Neuronal stem cell (in vitro differentiated cells): Measurements from ENCODE around the gene WNT3.

ENCODE experiments used
- DNase-seq: peaks from one replicate; pipeline ENCODE4 v3.0.0-alpha.2; 2013; ENCODE audit warnings: low spot score
- H2AFZ ChIP-seq: one replicate; pipeline ENCODE4 v1.6.1; 2013; ENCODE audit warnings: mild to moderate bottlenecking, low read length, inconsistent platforms
- H2AK5ac ChIP-seq: 2 replicates; pipeline ENCODE4 v1.6.1; 2013; ENCODE audit warnings: low read depth, mild to moderate bottlenecking, inconsistent platforms, low read length, moderate library complexity, mixed read lengths
- H2BK120ac ChIP-seq: 2 replicates; pipeline ENCODE4 v1.6.1; 2013; ENCODE audit warnings: low read depth, mild to moderate bottlenecking, inconsistent platforms, low read length, moderate library complexity, mixed read lengths
- H2BK12ac ChIP-seq: one replicate; pipeline ENCODE4 v1.6.1; 2013; ENCODE audit warnings: low read length, inconsistent platforms
- H2BK15ac ChIP-seq: 2 replicates; pipeline ENCODE4 v1.6.1; 2013; ENCODE audit warnings: mild to moderate bottlenecking, low read length, inconsistent platforms, mixed read lengths
- H2BK5ac ChIP-seq: one replicate; pipeline ENCODE4 v1.6.1; 2013; ENCODE audit warnings: inconsistent platforms, mild to moderate bottlenecking, low read length, moderate library complexity
- H3K14ac ChIP-seq: one replicate; pipeline ENCODE4 v1.6.1; 2013; ENCODE audit warnings: low read length, inconsistent platforms
- H3K18ac ChIP-seq: 2 replicates; pipeline ENCODE4 v1.6.1; 2013; ENCODE audit warnings: low read length, inconsistent platforms
- H3K23ac ChIP-seq: 2 replicates; pipeline ENCODE4 v1.6.1; 2013; ENCODE audit warnings: low read depth, mild to moderate bottlenecking, mixed read lengths, low read length, inconsistent platforms; ENCODE audit not compliant: poor library complexity
- H3K27ac ChIP-seq: replicated peaks from 3 replicates; pipeline ENCODE4 v1.5.1; 2013; ENCODE audit warnings: low read length, inconsistent platforms
- H3K27me3 ChIP-seq, 3 experiments: 2 replicates each; pipeline ENCODE4 v1.6.1; 2013; ENCODE audit warnings: low read length in 3 of 3, mild to moderate bottlenecking in 2 of 3, inconsistent platforms in 1 of 3, low read depth in 1 of 3, mixed read lengths in 1 of 3, moderate library complexity in 1 of 3; ENCODE audit not compliant: control insufficient read depth in 3 of 3, insufficient read depth in 3 of 3
- H3K36me3 ChIP-seq, 2 donors: replicated peaks in 1 of 2; 2 replicates each; pipeline ENCODE4 v1.6.1; 2013; ENCODE audit warnings: low read length in 2 of 2; ENCODE audit not compliant: control insufficient read depth in 2 of 2, insufficient read depth in 2 of 2
- H3K4ac ChIP-seq: 2 replicates; pipeline ENCODE4 v1.6.1; 2013; ENCODE audit warnings: inconsistent platforms, mild to moderate bottlenecking, low read length, moderate library complexity
- H3K4me1 ChIP-seq, 2 donors: 1 replicate in 1 of 2; 2 replicates in 1 of 2; pipeline ENCODE4 v1.6.1; 2013; ENCODE audit warnings: low read length in 2 of 2, low read depth in 1 of 2; ENCODE audit not compliant: control insufficient read depth in 2 of 2, insufficient read depth in 1 of 2
- H3K4me2 ChIP-seq: one replicate; pipeline ENCODE4 v1.6.1; 2013; ENCODE audit warnings: mild to moderate bottlenecking, low read length, inconsistent platforms; ENCODE audit not compliant: insufficient read depth, poor library complexity, severe bottlenecking
- H3K4me3 ChIP-seq, 2 donors: 2 replicates each; pipeline ENCODE4 v1.5.1; 2013; ENCODE audit warnings: low read length in 2 of 2, mild to moderate bottlenecking in 2 of 2, inconsistent platforms in 1 of 2, moderate library complexity in 1 of 2
- H3K79me1 ChIP-seq: one replicate; pipeline ENCODE4 v1.6.1; 2013; ENCODE audit warnings: low read depth, mild to moderate bottlenecking, inconsistent platforms, low read length, moderate library complexity
- H3K9ac ChIP-seq: one replicate; pipeline ENCODE4 v1.6.1; 2013; ENCODE audit warnings: mild to moderate bottlenecking, low read depth, low read length, inconsistent platforms; ENCODE audit not compliant: poor library complexity
- H3K9me3 ChIP-seq, 2 donors: replicated peaks in 1 of 2; 2 replicates each; pipeline versions ENCODE3 to v1.6.1; 2013; ENCODE audit warnings: low read length in 2 of 2, mild to moderate bottlenecking in 2 of 2, inconsistent platforms in 1 of 2, low read depth in 1 of 2, mixed read lengths in 1 of 2, moderate library complexity in 1 of 2; ENCODE audit not compliant: control insufficient read depth in 2 of 2, insufficient read depth in 1 of 2
- H4K8ac ChIP-seq: one replicate; pipeline ENCODE4 v1.6.1; 2013; ENCODE audit warnings: low read depth, mild to moderate bottlenecking, inconsistent platforms, low read length, moderate library complexity
- H4K91ac ChIP-seq: one replicate; pipeline ENCODE4 v1.6.1; 2013; ENCODE audit warnings: low read length, low read depth, mild to moderate bottlenecking, inconsistent platforms; ENCODE audit not compliant: poor library complexity
- WGBS, 2 donors: extraction: QIAGEN DNeasy Blood & Tissue Kit; methylation state at CpG; one replicate each; pipeline ENCODE4 v1.1.7; 2013; ENCODE audit warnings: missing lambda C conversion rate in 2 of 2, mixed read lengths in 1 of 2; ENCODE audit not compliant: insufficient read length in 2 of 2, insufficient replicate concordance in 1 of 2; ENCODE audit errors: extremely low coverage in 2 of 2; 5-methylcytosine and 5-hydroxymethylcytosine counted together

The WNT3 gene

DNA sequence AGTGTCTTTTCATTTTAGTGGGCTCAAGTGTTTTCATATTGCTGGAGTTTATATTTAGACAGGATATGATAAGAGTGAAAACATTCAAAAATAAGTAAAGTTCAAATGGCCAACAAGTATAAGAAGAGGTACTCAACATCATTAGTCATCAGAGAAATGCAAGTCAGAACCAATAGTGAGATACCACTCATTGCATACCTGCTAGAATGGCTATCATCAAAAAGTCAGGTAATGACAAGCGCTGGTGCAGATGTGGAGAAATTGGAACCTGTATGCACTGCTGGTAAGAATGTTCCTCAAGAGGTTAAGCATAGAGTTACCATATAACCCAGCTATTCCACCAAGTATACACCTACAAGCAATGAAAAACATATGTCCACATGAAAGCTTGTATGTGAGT lies 87.8 kb downstream of the WNT3 start:
- no peak for DNase-seq
- Histone ChIP-seq H2BK5ac (no peak overlapping the region), H3K4me3 (no peak overlapping the region), H3K27me3 (no peaks in the 10 kb centered on the region), H3K14ac (no peak overlapping the region), H4K8ac (no peak overlapping the region), H3K4ac (no peak overlapping the region), H3K18ac (no peak overlapping the region), H3K79me1 (no peaks in the 10 kb centered on the region), H2BK15ac (no peak overlapping the region), H4K91ac (no peak overlapping the region), H3K4me2 (no peak overlapping the region), H2BK12ac (no peak overlapping the region), H2AK5ac (no peak overlapping the region), H3K4me1 (peaks cover 9 to 67% of the 10 kb centered on the region in 2 donors), H3K23ac (no peak overlapping the region), H3K9me3 (no peaks in the 10 kb centered on the region), H2AFZ (no peak overlapping the region), H3K36me3 (peaks cover 0 to 10% of the 10 kb centered on the region in 2 donors), H3K27ac (no peak overlapping the region), H2BK120ac (no peak overlapping the region), H3K9ac (no peak overlapping the region)
- WGBS, 2 donors = no CpG with 5 or more reads among the region's 1 CpG

DNA sequence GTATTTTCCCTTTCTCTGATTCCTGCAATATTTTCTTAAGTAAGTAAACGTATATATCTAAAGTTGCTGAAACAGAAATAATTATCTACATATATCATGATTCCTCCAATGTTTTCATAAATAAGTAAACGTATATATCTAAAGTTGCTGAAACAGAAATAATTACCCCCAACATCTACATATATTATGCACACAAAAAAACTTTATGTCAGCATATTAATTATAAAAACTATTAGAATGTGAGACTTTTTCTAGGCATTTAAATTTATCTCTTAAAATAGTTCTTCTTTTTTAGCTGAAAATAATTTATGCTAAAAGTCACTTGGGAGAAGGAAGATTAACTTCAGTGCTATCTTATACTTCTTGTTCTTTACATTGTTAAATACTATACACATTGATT lies 88.5 kb downstream of the WNT3 start:
- Histone ChIP-seq H3K4ac (no peak overlapping the region), H3K18ac (no peak overlapping the region), H2BK12ac (no peak overlapping the region), H2AK5ac (no peak overlapping the region), H2BK15ac (no peak overlapping the region), H2BK5ac (no peak overlapping the region), H3K79me1 (no peaks in the 10 kb centered on the region), H3K14ac (no peak overlapping the region), H3K4me2 (no peak overlapping the region), H2AFZ (no peak overlapping the region), H3K9me3 (no peaks in the 10 kb centered on the region), H2BK120ac (no peak overlapping the region), H4K8ac (no peak overlapping the region), H3K27ac (no peak overlapping the region), H3K23ac (no peak overlapping the region), H3K4me1 (peaks cover 9 to 69% of the 10 kb centered on the region in 2 donors), H3K36me3 (peaks cover 0 to 10% of the 10 kb centered on the region in 2 donors), H3K27me3 (no peaks in the 10 kb centered on the region), H4K91ac (no peak overlapping the region), H3K4me3 (no peak overlapping the region), H3K9ac (no peak overlapping the region)
- no peak for DNase-seq
- WGBS, 2 donors = no CpG with 5 or more reads among the region's 2 CpGs

DNA sequence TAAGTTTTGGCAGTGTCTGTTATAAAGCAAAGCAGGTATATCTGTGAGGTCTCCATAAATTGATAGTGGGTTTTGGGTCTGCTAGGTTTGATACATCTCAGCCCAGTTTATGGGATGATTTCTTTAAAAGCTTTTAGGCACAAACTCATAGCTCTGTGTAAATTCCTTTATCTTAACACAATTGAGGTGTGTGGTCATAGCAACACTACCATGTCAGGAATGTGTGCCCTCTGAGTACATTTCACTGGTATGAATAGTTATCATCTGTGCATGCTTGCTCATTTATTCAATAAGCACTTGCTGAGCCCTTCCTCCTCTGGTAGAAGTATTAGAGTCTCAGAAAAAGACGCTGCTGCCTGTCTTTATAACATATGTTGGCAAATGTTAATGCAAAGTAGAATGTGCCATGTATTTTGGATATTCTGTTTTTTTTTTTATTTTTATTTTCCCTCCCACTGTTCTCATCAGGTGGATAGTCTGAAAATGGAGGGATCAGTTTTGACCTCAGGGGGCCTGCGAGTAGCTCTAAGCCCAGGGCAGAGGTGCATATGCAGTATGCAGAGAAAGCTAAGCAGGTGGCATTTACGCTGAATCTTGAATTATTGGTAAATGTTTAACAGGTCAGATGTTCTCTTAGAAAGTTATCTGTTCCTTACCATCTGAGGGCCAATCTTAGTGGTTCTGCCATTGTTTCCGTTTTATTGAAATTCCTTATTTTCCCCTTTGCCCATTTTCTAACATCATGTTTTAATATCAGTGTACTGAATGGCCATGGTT lies 90.7 kb downstream of the WNT3 start:
- Histone ChIP-seq H3K4me1 (peaks cover 3 to 54% of the 10 kb centered on the region in 2 donors), H4K8ac (no peak overlapping the region), H3K27ac (no peak overlapping the region), H2BK15ac (no peak overlapping the region), H3K18ac (no peak overlapping the region), H3K9ac (no peak overlapping the region), H4K91ac (no peak overlapping the region), H3K14ac (no peak overlapping the region), H3K79me1 (no peaks in the 10 kb centered on the region), H2BK5ac (no peak overlapping the region), H3K4ac (no peak overlapping the region), H3K4me2 (no peak overlapping the region), H2AFZ (no peak overlapping the region), H2BK120ac (no peak overlapping the region), H2AK5ac (no peak overlapping the region), H3K9me3 (no peaks in the 10 kb centered on the region), H3K23ac (no peak overlapping the region), H3K27me3 (no peaks in the 10 kb centered on the region), H3K4me3 (no peak overlapping the region), H2BK12ac (no peak overlapping the region), H3K36me3 (peaks cover 0 to 10% of the 10 kb centered on the region in 2 donors)
- no CpG with 5 or more reads among the region's 4 CpGs for WGBS, 2 donors
- no peak for DNase-seq

- Histone ChIP-seq H3K4me2 (no peak overlapping the region), H3K4me1 (peaks cover 3 to 44% of the 10 kb centered on the region in 2 donors), H3K9me3 (no peaks in the 10 kb centered on the region), H3K27ac (no peak overlapping the region), H2AFZ (no peak overlapping the region), H3K36me3 (peaks cover 0 to 14% of the 10 kb centered on the region in 2 donors), H2BK5ac (no peak overlapping the region), H3K4me3 (no peak overlapping the region), H3K79me1 (no peaks in the 10 kb centered on the region), H2BK12ac (no peak overlapping the region), H4K91ac (no peak overlapping the region), H3K27me3 (no peaks in the 10 kb centered on the region), H4K8ac (no peak overlapping the region), H2AK5ac (no peak overlapping the region), H2BK120ac (no peak overlapping the region), H3K9ac (no peak overlapping the region), H3K23ac (no peak overlapping the region), H3K4ac (no peak overlapping the region), H2BK15ac (no peak overlapping the region), H3K14ac (no peak overlapping the region), H3K18ac (no peak overlapping the region)
- no CpG with 5 or more reads among the region's 3 CpGs for WGBS, 2 donors
- no peak for DNase-seq
Observed at GRCh38 chr17:46726206-46726605, 92.3 kb downstream of the WNT3 start.
